ENCODE results near the gene PPP3R2. TPM values are rescaled to one million over a fixed set of nuclear protein-coding genes. Genes with fewer than 3 reads are reported as not detected.
A peak's percentile ranks its signal among the peaks of the same experiment; 100 is the strongest.

The PPP3R2 gene
- total RNA-seq, 1 experiment from 2014 or later = not detected

DNA sequence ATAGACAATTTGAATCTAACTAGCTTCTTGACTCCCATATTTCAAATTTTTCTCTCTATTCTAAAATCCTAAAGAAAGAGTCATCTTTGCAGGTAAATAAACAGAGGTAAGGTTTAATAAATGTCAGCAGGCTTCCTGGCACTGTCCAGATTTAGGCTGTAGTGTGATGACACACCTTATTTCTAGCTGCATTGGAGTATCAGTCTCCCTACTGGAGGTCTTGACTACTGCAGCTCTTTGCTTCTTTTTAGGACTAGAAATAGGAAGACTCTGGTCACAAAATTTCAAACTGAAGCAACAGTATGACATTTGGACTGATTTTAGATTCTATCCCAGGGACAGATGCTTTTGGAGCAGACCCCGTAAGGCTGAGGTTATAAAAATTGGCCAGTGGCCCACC is 40.7 kb upstream of the PPP3R2 start:
- ATAC-seq (peak; percentile 47; the same call in 1 of the 2 replicates), DNase-seq (ENCODE audit: low read depth, low spot score) (no peak)
- no peaks in the 10 kb centered on the region for H3K9me3 ChIP-seq (ENCODE audit: control insufficient read depth in 1 of 2, insufficient read depth in 1 of 2, low read depth in 1 of 2, low read length in 2 of 2)
- H3K27me3 ChIP-seq (ENCODE audit: insufficient read depth, low read length) = peaks cover 8% of the 10 kb centered on the region; the same call in 1 of the 2 replicates
- H3K27ac ChIP-seq (ENCODE audit: low read depth, low read length) = no peak overlapping the region
- intact Hi-C loops (cut with micrococcal nuclease) = no loop called here
- H3K9me2 ChIP-seq (ENCODE audit: insufficient read depth) = no peaks in the 10 kb centered on the region
- no peak overlapping the region for H3K4me2 ChIP-seq (ENCODE audit: low read length)
- ChIA-PET POLR2A (no interaction called here), RAD21 (ENCODE audit: low non-redundant PET in 1 of 2, low total read pairs in 2 of 2, uncharacterized antibody in 2 of 2, unreplicated experiment in 2 of 2) (no interaction called here), CTCF (interaction anchor here (1.0 kb wide), 1 partner anchor 92 kb away, joined by 3 read pairs; no protein-coding TSS in a partner anchor)
- no peaks in the 10 kb centered on the region for H4K20me1 ChIP-seq (ENCODE audit: insufficient read depth)
- H3K36me3 ChIP-seq (ENCODE audit: control insufficient read depth in 1 of 2, insufficient read depth in 2 of 2, low read length in 2 of 2) = no peaks in the 10 kb centered on the region
- BruUV-seq (replicated peaks) = no TSS peak
- no peak overlapping the region for H3K4me3 ChIP-seq (replicated peaks in 1 of 2; ENCODE audit: low read depth in 1 of 2, low read length in 2 of 2)
- no peaks in the 10 kb centered on the region for H3K79me2 ChIP-seq (ENCODE audit: insufficient read depth, low read length)
- H2AFZ ChIP-seq (ENCODE audit: low read depth, low read length, poor library complexity, severe bottlenecking) = no peak overlapping the region
- H3K9ac ChIP-seq (ENCODE audit: low read length) = no peak overlapping the region
- no peak for TF ChIP-seq EZH2 (IDR thresholded peaks at IDR 0.05)
- TF ChIP-seq CEBPB (IDR thresholded peaks at IDR 0.05; ENCODE audit: low read depth) = no peak
- TF ChIP-seq, protein P1, sequence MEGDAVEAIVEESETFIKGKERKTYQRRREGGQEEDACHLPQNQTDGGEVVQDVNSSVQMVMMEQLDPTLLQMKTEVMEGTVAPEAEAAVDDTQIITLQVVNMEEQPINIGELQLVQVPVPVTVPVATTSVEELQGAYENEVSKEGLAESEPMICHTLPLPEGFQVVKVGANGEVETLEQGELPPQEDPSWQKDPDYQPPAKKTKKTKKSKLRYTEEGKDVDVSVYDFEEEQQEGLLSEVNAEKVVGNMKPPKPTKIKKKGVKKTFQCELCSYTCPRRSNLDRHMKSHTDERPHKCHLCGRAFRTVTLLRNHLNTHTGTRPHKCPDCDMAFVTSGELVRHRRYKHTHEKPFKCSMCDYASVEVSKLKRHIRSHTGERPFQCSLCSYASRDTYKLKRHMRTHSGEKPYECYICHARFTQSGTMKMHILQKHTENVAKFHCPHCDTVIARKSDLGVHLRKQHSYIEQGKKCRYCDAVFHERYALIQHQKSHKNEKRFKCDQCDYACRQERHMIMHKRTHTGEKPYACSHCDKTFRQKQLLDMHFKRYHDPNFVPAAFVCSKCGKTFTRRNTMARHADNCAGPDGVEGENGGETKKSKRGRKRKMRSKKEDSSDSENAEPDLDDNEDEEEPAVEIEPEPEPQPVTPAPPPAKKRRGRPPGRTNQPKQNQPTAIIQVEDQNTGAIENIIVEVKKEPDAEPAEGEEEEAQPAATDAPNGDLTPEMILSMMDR (IDR thresholded peaks at IDR 0.05 in 2 of 3, conservative IDR thresholded peaks at IDR 0.05 in 1 of 3; ENCODE audit: borderline replicate concordance in 1 of 3, insufficient read depth in 1 of 3, low read depth in 2 of 3, low read length in 2 of 3) = 0 out of 6 replicates have a peak, but pooled peaks of 2 of the 3 experiments have one; percentile 6 to 8
- no peaks in the 10 kb centered on the region for H3K4me1 ChIP-seq (ENCODE audit: control insufficient read depth in 1 of 2, insufficient read depth in 2 of 2, low read length in 2 of 2)

DNA sequence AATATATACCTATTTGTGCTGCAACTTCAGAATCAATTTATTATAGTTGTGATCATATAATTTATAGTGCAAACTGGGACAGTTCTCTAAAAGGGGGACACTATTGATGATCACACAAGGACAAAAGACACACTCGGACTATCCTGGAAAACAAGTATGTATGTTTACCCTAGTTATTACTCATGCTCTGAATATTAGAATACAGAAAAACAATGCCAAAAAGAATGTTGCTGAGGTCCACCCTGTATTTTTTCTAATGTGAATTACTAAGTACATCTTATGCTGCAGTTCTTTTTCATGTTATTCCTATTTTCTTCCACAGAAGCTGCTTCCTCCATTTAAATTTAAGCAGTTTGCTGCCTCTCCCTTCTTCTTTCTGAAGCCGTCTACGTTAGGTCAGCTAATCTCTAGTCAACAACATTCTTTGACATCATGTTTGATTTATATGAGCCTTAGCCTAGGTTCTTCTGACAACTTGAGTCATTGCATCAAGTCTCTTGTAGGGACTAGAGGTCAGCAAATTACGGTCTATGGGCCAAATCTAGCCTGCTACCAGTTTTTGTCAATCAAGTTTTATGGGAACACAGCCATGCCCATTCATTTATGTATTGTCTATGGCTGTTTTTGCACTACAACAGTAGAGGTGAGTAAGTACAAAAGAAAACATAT is 40.1 kb upstream of the PPP3R2 start:
- no peak for ATAC-seq

More for the DNA sequence above, 40.1 kb upstream of the PPP3R2 start:
- ChIA-PET CTCF (interaction anchor here (1.0 kb wide), 1 partner anchor 93 kb away, joined by 3 read pairs; no protein-coding TSS in a partner anchor), RAD21 (ENCODE audit: low non-redundant PET in 1 of 2, low total read pairs in 2 of 2, uncharacterized antibody in 2 of 2, unreplicated experiment in 2 of 2) (no interaction called here), POLR2A (no interaction called here)
- H3K9me2 ChIP-seq (ENCODE audit: insufficient read depth) = no peaks in the 10 kb centered on the region
- no peaks in the 10 kb centered on the region for H3K79me2 ChIP-seq (ENCODE audit: insufficient read depth, low read length)
- no peaks in the 10 kb centered on the region for H3K36me3 ChIP-seq (ENCODE audit: control insufficient read depth in 1 of 2, insufficient read depth in 2 of 2, low read length in 2 of 2)
- no peaks in the 10 kb centered on the region for H3K4me1 ChIP-seq (ENCODE audit: control insufficient read depth in 1 of 2, insufficient read depth in 2 of 2, low read length in 2 of 2)
- no peak overlapping the region for H3K4me2 ChIP-seq (ENCODE audit: low read length)
- H3K4me3 ChIP-seq (replicated peaks in 1 of 2; ENCODE audit: low read depth in 1 of 2, low read length in 2 of 2) = no peak overlapping the region
- H3K27ac ChIP-seq (ENCODE audit: low read depth, low read length) = no peak overlapping the region
- intact Hi-C loops (cut with micrococcal nuclease) = no loop called here
- no peak for TF ChIP-seq EZH2 (IDR thresholded peaks at IDR 0.05)
- no peak for TF ChIP-seq SIN3A (IDR thresholded peaks at IDR 0.05; ENCODE audit: low read depth)
- no peak for TF ChIP-seq TCF7L2 (IDR thresholded peaks at IDR 0.05; ENCODE audit: borderline replicate concordance, extremely low read depth, insufficient read depth, insufficient read length)
- no peak for TF ChIP-seq SRF (IDR thresholded peaks at IDR 0.05; ENCODE audit: low read depth)
- no peak for TF ChIP-seq ELF1 (IDR thresholded peaks at IDR 0.05; ENCODE audit: borderline replicate concordance, low read depth)
- TF ChIP-seq FOSL1 (IDR thresholded peaks at IDR 0.05; ENCODE audit: low read depth) = no peak
- TF ChIP-seq POLR2AphosphoS5 (IDR thresholded peaks at IDR 0.05; ENCODE audit: low read depth, low read length) = no peak
- no peak for TF ChIP-seq SP1 (IDR thresholded peaks at IDR 0.05; ENCODE audit: low read depth)
- TF ChIP-seq, protein P1 (IDR thresholded peaks at IDR 0.05 in 2 of 3, conservative IDR thresholded peaks at IDR 0.05 in 1 of 3; ENCODE audit: borderline replicate concordance in 1 of 3, insufficient read depth in 1 of 3, low read depth in 2 of 3, low read length in 2 of 3) = no peak
- DNase-seq (ENCODE audit: low read depth, low spot score) = no peak
- BruUV-seq (replicated peaks) = no TSS peak
- H3K27me3 ChIP-seq (ENCODE audit: insufficient read depth, low read length) = peaks cover 8% of the 10 kb centered on the region; the same call in 1 of the 2 replicates
- no peak overlapping the region for H3K9ac ChIP-seq (ENCODE audit: low read length)
- no peak overlapping the region for H2AFZ ChIP-seq (ENCODE audit: low read depth, low read length, poor library complexity, severe bottlenecking)
- H4K20me1 ChIP-seq (ENCODE audit: insufficient read depth) = no peaks in the 10 kb centered on the region
- no peaks in the 10 kb centered on the region for H3K9me3 ChIP-seq (ENCODE audit: control insufficient read depth in 1 of 2, insufficient read depth in 1 of 2, low read depth in 1 of 2, low read length in 2 of 2)

All from HCT116 (cell line).